PFSK-1 (cell line): Measurements from ENCODE around the gene STXBP5.

Experiments
- FOXP2 ChIP-seq: optimal IDR thresholded peaks from 2 replicates; pipeline ENCODE3; 2011; ENCODE audit warnings: borderline replicate concordance, control low read depth, inconsistent platforms; ENCODE audit not compliant: insufficient read depth; ENCODE audit errors: extremely low read length, extremely low read depth
- POLR2AphosphoS5 ChIP-seq: IDR thresholded peaks from 2 replicates; pipeline ENCODE4 v1.6.1; 2012; ENCODE audit warnings: low read depth, mild to moderate bottlenecking, control low read depth, low read length, moderate library complexity
- REST ChIP-seq, 2 experiments: IDR thresholded peaks; 2 replicates each; pipeline versions ENCODE4 v1.6.1 to v1.8.0; 2011 to 2012; ENCODE audit warnings: low read depth in 2 of 2, low read length in 2 of 2, control low read depth in 1 of 2, inconsistent platforms in 1 of 2, mild to moderate bottlenecking in 1 of 2, moderate library complexity in 1 of 2; ENCODE audit not compliant: insufficient read depth in 1 of 2
- SIN3A ChIP-seq: IDR thresholded peaks from 2 replicates; pipeline ENCODE4 v1.6.1; 2012; ENCODE audit warnings: mild to moderate bottlenecking, low read length, moderate library complexity, borderline replicate concordance; ENCODE audit not compliant: insufficient read depth
- TAF1 ChIP-seq: IDR thresholded peaks from 2 replicates; pipeline ENCODE4 v1.6.1; 2012; ENCODE audit warnings: low read length, control low read depth, borderline replicate concordance; ENCODE audit not compliant: insufficient read depth

GRCh38 chr6:147238906-147239305 is 34.7 kb downstream of the STXBP5 start:
- TF ChIP-seq POLR2AphosphoS5 = no peak
- no peak for TF ChIP-seq REST (IDR thresholded peaks at IDR 0.05; ENCODE audit: insufficient read depth in 1 of 2, low read depth in 2 of 2, low read length in 2 of 2)
- no peak for TF ChIP-seq TAF1
- no peak for TF ChIP-seq SIN3A
- no peak for TF ChIP-seq FOXP2
